HG03342 (cell line): ENCODE data around the gene ATP8B4.
"Not testable (repeated sequence)": the region's sequence is repeated elsewhere in the genome, so short reads cannot be mapped to it uniquely, and the experiment has no call there.

Source experiments
- ATAC-seq: cut with Tn5 transposase; IDR thresholded peaks from one replicate; pipeline ENCODE4 v1.9.1; 2021; ENCODE audit warnings: mild to moderate bottlenecking, moderate library complexity; ENCODE audit not compliant: unreplicated experiment

Gene ATP8B4

DNA sequence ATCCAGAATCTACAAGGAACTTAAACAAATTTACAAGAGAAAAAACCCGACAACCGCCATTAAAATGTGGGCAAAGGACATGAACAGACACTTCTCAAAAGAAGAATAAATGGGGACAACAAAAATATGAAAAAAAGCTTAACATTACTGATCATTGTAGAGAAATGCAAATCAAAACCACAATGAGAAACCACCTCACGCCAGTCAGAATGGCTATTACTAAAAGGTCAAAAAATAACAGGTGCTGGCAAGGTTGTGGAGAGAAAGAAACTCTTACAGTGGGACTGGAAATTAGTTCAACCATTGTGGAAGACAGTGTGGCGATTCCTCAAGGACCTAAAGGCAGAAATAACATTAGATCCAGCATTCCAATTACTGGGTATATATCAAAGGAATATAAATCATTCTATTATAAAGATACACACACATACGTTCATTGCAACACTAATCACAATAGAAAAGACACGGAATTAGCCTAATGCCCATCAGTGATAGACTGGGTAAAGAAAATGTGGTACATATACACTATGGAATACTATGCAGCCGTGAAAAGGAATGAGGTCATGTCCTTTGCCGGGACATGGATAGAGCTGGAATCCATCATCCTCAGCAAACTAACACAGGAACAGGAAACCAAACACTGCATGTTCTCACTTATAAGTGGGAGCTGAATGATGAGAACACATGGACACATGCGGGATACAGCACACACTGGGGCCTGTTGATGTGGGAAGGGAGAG is 155.8 kb downstream of the ATP8B4 start:
- not testable (repeated sequence) for ATAC-seq

GRCh38 chr15:49962044-49962602 is 156.9 kb downstream of the ATP8B4 start:
- ATAC-seq: no peak

GRCh38 chr15:49953421-49953820 is 165.6 kb downstream of the ATP8B4 start:
- no peak for ATAC-seq

DNA sequence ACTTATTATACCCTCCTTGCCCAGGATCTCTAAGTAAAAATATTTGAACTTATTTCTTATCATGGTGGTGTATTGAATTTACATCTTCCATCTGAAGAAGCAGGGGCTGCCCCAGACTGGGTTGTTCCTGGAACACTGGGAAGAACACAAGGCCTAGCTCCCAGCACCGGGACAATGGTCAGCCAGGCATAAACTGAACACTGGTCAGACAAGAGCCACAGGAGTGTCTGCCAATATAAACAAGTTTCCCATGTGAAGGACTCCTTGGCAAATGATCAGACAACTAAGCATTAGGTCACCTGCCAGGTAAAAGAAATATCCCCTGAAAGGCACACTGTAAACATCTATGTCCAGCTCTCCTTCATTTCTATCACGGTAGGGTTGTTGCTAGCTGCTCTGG is 172.4 kb downstream of the ATP8B4 start:
- ATAC-seq: no peak

GRCh38 chr15:49934487-49934886 is 184.5 kb downstream of the ATP8B4 start:
- ATAC-seq: no peak

DNA sequence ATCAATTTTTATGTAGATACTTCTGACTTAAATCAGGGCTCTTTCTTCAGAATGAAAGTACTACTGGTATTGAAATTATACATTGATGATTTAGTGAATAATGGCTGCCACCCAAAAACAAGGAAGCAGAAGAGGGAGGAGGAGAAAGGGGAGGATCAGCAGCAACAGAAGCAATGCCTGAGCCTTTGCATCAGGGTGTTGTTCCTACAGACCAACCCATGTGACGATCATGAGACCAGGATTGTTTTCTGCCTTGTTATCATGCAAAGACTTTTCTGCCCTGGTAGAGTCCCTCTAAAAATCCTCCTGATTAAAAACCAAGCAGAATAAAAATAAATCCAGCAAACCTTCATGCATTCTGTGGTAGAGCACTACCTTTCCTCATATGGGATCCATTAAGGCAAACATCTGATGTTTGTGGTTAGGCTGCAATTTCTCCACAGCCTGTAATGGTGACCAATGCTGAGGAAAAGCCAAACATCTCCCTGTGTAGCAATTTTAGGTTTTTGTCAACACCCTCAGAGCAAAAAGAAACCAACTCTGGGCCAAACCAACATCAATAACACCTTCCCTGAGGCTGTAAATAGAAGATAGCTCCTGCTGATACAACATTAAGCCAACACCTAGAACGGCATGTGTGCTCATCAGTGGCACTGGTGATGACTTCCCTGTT is 191.7 kb downstream of the ATP8B4 start:
- ATAC-seq: no peak

- ATAC-seq: no peak
Observed at GRCh38 chr15:49926740-49927139, 192.3 kb downstream of the ATP8B4 start.

- ATAC-seq: no peak
Observed at GRCh38 chr15:49923671-49924070, 195.4 kb downstream of the ATP8B4 start.

DNA sequence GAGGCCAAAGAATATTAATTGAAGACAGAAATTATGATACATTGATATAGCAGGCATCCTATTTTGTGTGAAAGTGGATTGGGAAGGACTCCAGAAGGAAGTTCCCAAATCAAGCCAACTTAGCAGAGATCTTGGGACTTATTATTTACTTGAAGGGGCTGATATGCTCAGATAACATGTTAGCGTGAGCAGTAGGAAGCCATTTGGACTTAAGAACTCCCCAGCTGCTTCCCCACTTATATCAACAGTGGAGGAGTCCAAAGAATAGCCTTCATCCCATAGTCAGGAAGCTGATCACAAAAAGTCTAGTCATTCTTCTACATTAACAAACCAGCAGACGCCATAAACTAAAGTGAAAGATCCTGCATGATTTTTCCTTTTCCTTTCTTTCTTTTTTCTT is 200.0 kb downstream of the ATP8B4 start:
- no peak for ATAC-seq

DNA sequence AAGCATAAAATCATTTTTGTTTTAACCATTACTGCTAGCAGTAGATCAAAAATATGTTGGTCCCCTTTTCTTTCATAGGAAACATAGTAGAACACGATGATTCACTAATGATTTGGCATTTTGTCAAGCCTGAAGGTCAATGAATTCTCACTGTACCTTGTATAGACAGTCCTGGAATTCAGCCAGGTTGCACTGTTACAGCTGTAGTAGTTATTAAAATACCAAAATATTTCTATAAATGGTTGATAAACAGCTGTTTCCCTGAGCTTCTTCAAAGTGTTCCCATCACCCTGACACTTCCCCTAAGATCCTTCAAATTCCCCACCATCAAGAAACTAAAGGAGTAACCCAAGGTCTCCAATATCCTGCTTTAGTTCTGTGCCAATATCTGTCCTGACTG is 200.9 kb downstream of the ATP8B4 start:
- no peak for ATAC-seq

GRCh38 chr15:49916998-49917397 is 202.0 kb downstream of the ATP8B4 start:
- ATAC-seq: no peak

- ATAC-seq: no peak
Observed at GRCh38 chr15:49915822-49916221, 203.2 kb downstream of the ATP8B4 start.

DNA sequence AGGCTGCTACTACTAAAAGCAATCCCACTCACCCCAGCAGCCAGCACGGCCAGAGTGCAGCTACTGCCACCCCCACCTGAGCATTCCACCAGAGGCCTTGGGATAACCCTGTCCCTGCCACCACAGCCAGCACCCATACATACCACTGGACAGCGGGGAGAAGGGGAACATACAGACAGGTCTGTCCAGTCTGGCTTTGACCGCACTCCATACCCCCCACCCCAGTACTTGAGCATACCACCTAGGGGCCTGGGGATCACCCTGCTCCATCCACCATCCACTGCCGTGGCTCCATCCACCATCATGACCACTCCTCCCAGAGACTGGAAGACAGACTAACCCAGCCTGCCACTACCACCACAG is 210.1 kb downstream of the ATP8B4 start:
- ATAC-seq: no peak

- no peak for ATAC-seq
Observed at GRCh38 chr15:49908236-49908932, 210.6 kb downstream of the ATP8B4 start.

GRCh38 chr15:49906966-49907365 is 212.1 kb downstream of the ATP8B4 start:
- no peak for ATAC-seq

GRCh38 chr15:49905221-49905620 is 213.8 kb downstream of the ATP8B4 start:
- ATAC-seq: no peak

DNA sequence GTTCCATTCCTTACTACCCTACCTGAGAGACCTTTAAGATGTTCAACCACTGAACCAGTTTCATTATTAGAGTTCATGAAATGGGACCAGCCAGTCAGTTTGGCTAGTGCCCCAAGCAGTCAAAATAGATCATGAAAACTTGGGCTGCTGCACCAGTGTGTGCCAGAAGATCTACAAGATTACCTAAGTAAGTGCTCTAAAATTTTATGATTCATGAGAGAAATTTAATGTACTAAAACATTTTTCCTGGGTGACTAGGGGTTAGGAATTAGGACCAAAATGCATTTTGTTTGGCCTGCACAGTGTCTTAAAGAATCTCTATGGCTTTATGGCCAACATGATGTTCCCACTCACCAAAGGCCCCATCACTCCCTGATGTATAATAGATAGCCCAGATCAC is 214.7 kb downstream of the ATP8B4 start:
- no peak for ATAC-seq

GRCh38 chr15:49902685-49903501 is 216.1 kb downstream of the ATP8B4 start:
- no peak for ATAC-seq

- no peak for ATAC-seq
Observed at GRCh38 chr15:49901996-49902684, 216.9 kb downstream of the ATP8B4 start.

GRCh38 chr15:49901321-49901720 is 217.7 kb downstream of the ATP8B4 start:
- ATAC-seq: no peak
